Duodenal mucosa (tissue), 2 donors: ENCODE results near the gene ZNF70.

Experiments
- H3K27ac ChIP-seq: one replicate; pipeline ENCODE4 v1.7.0; 2013; ENCODE audit warnings: low read depth, low read length
- H3K27me3 ChIP-seq, 2 donors: one replicate each; pipeline ENCODE4 v1.7.0; 2013; ENCODE audit warnings: low read length in 2 of 2, control low read depth in 1 of 2; ENCODE audit not compliant: insufficient read depth in 2 of 2, control insufficient read depth in 1 of 2
- H3K36me3 ChIP-seq, 2 donors: one replicate each; pipeline ENCODE4 v1.7.0; 2013; ENCODE audit warnings: low read length in 2 of 2, control low read depth in 1 of 2; ENCODE audit not compliant: insufficient read depth in 2 of 2, control insufficient read depth in 1 of 2
- H3K4me1 ChIP-seq, 2 donors: one replicate each; pipeline ENCODE4 v1.7.0; 2013; ENCODE audit warnings: low read length in 2 of 2, control low read depth in 1 of 2; ENCODE audit not compliant: insufficient read depth in 2 of 2, control insufficient read depth in 1 of 2
- H3K4me3 ChIP-seq, 2 donors: one replicate each; pipeline ENCODE4 v1.7.0; 2013; ENCODE audit warnings: low read length in 2 of 2, low read depth in 1 of 2
- H3K9ac ChIP-seq, 2 donors: one replicate each; pipeline ENCODE4 v1.7.0; 2013; ENCODE audit warnings: low read length in 2 of 2, low read depth in 1 of 2
- H3K9me3 ChIP-seq, 2 donors: one replicate each; pipeline ENCODE4 v1.7.0; 2013; ENCODE audit warnings: low read length in 2 of 2, control low read depth in 1 of 2; ENCODE audit not compliant: control insufficient read depth in 1 of 2

The ZNF70 gene

DNA sequence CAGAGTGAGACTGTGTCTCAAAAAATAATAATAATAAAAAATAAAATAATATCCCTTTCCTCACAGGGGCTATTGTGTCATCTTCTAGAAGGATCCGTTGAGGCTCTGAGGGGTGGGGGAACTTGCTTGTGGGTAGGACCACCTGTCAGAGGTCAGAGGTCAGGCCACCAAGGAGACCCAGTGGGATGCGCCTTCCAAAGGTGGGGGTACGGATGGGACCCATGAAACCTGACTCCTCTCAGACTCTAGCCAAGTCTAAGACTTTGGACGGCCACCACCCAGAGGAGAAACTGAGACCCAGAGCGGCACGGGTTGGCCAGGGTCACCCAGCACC, 21.4 kb upstream of the ZNF70 start:
- Histone ChIP-seq H3K36me3 (no peaks in the 10 kb centered on the region), H3K9ac (peak overlapping the region in 1 of 2 donors; percentile 43), H3K9me3 (no peaks in the 10 kb centered on the region), H3K27ac (no peak overlapping the region), H3K4me3 (peak overlapping the region; percentile 51 to 68), H3K27me3 (no peaks in the 10 kb centered on the region), H3K4me1 (peaks cover 5 to 18% of the 10 kb centered on the region in 2 donors)

DNA sequence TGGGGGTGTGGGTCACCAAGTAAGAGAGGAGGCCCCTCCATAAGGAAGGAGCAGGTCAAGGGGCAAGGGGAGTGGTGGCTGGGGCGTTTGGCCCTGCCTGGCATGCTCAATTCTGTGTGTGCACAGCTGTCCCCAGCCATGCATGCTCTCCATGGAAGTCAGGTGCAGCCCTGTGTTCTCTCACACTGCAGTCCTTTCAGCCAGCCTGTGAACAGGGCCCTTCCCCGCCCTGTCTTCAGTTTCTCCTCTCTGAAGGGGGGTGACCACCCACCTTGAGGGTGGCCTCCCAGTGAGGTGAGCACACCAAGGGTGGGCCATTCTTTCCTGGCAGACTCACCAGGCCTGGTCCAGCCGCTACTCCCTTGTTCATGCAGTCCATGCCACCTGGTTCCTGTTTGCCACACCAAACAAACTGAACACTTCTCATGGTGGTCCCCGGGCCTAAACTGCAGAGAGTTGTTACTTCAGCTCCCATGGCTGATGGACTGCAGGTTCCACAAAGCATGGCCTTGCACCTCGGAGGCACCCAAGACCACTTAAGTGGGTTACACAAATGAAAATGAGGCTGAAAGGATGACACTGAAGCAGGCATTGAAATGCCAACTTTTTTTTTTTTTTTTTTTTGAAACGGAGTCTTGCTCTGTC, 18.5 kb upstream of the ZNF70 start:
- Histone ChIP-seq H3K27ac (no peak overlapping the region), H3K27me3 (no peaks in the 10 kb centered on the region), H3K36me3 (peaks cover 0 to 14% of the 10 kb centered on the region in 2 donors), H3K4me1 (peaks cover 12 to 33% of the 10 kb centered on the region in 2 donors), H3K9me3 (no peaks in the 10 kb centered on the region), H3K9ac (no peak overlapping the region), H3K4me3 (no peak overlapping the region)

DNA sequence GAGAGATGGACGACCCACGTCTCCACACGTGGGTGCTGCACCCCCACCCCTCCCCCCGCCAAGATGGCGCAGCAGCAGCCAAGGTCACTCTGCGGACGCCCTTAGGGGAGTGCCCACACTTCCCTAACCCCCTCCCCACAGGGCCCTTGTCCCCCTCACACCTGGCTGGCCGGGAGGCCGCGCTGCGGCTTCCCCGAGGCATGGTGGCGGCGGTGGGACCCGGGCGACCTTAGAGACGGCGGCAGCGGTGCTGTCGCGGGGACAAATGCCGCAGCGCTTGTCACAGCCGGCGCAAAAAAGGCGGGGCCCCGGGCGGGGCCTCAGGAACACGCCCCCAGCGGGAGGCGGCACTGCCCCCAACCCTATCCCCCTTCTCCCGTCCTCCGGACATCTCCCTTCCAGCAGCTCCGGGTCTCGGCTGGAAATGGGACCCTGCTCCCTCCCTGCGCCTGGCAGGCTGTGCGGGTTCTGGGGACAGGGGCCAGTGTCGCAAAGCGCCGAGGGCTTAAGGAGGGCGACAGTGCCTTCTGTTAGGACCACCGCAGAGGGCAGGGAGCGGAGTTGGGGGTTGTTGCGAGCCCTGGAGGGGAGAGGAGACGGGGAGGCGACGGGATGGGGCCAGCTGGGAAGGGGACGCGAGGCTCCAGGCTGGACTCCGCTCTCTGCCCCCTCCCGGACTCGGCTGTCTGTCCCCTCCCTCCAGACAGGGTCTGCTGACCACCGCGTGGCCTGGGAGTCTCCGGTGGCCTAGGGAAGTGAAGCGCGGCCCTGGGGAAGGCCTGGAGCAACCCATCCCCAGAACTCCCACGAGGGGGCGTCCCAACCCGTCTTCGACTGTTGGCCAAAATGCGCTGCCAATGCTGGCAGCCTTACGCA, 17.0 kb upstream of the ZNF70 start, which contains the start of gene CHCHD10:
CHCHD10 (minus strand) TSS at position 300 of the 876 bp plus-strand sequence; CDS start at position 202, 98 bp downstream.
- H3K9me3 ChIP-seq: no peaks in the 10 kb centered on the region
- H3K9ac ChIP-seq: peak within 1 kb of the TSS; percentile 94
- peaks cover 9 to 19% of the 10 kb centered on the region in 2 donors for H3K36me3 ChIP-seq
- peaks cover 20 to 35% of the 10 kb centered on the region in 2 donors for H3K4me1 ChIP-seq
- peak within 1 kb of the TSS; percentile 89 for H3K27ac ChIP-seq
- H3K4me3 ChIP-seq: peak within 1 kb of the TSS; percentile 90 to 92
- H3K27me3 ChIP-seq: no peaks in the 10 kb centered on the region

DNA sequence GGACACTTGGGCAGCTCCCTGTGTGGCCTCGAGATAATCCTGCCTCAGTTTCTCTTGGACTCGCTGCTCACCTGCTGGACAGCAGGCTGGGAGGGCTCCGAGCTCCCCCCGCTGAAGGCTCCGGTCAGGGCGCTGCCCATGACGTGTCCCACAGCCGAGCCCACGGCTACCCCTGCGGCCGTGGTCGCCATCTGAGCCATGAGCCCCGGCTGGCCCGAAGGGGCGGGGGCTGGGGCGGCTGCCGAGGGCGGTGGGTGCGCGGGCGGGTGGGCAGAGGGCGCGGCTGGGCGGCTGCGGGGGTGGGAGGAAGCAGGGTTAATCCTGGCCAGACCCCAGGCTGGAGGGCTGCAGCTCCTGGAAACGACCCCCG, 16.4 kb upstream of the ZNF70 start:
- Histone ChIP-seq H3K9me3 (no peaks in the 10 kb centered on the region), H3K36me3 (peaks cover 9 to 19% of the 10 kb centered on the region in 2 donors), H3K27ac (peak overlapping the region; percentile 89), H3K27me3 (no peaks in the 10 kb centered on the region), H3K4me1 (peaks cover 21 to 35% of the 10 kb centered on the region in 2 donors), H3K4me3 (peak overlapping the region; percentile 90 to 92), H3K9ac (peak overlapping the region; percentile 94)

DNA sequence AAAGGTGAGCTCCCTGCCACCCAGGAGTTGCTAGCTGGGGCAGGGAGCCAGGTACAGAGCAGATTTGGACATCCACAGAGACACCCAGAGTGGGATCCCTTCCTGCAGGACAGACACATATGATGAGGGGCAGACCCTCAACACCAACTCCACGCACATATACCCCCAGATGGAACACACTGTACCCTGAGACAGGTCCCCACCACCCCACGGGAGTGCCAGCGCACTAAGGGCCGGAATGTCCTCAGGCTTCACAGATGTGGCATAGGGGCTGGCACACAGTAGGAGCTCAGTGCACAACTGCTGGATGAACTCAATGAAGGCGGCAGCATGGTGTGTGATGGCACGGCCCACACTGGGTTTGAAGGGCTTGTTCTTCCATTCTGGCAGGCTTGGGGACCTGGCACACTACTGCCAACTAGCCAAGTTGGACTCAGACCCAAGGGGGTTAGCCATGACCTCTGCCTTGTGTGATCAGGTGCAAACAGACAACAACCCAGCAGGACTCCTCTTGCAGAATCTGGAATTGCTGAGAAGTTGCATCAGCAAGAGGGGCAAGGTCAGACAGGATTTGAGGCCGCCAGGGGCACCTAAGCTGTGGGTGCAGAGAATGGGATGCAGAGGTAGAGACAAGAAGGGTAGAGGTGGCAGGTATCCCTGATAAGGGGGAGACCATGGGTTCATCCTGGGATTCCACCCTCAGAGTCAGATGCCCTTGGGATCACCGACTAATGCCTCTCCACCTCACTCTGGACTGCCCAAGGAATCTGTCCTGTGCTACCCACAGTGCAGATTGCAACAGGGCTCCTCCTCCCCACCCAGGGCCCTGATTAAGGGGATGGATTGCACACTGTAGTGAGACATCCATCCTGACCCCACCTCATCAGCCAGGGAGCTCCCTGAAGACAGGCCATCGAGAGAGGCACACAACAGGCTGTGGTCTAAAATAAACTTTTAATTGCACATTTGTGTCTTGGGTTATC, 14.3 kb upstream of the ZNF70 start:
- H3K4me1 ChIP-seq: peaks cover 18 to 28% of the 10 kb centered on the region in 2 donors
- no peak overlapping the region for H3K9ac ChIP-seq
- no peak overlapping the region for H3K27ac ChIP-seq
- no peak overlapping the region for H3K4me3 ChIP-seq
- H3K27me3 ChIP-seq: no peaks in the 10 kb centered on the region
- H3K9me3 ChIP-seq: no peaks in the 10 kb centered on the region
- peaks cover 9 to 19% of the 10 kb centered on the region in 2 donors for H3K36me3 ChIP-seq

DNA sequence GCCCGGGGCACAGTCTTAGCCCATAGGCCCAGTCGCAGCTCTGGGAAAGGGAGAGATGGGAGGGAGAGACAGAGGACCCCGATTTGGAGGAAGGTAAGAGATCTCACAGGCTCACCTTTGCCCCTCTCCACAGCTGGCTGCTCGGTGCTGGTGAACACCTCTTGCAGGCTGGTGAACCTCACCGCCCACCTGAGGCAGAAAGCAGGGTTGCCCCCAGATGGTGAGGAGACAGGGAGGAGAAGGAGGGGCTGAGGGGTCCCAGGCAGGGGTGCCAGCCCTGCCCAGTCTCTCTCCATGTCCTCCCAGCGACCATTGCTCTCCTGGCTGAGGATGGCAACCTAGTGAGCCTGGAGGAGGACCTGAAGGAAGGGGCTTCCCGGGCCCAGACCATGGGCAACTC, 13.0 kb upstream of the ZNF70 start:
- H3K4me1 ChIP-seq: peaks cover 18 to 28% of the 10 kb centered on the region in 2 donors
- no peak overlapping the region for H3K9ac ChIP-seq
- no peaks in the 10 kb centered on the region for H3K9me3 ChIP-seq
- peak overlapping the region in 1 of 2 donors; percentile 19 for H3K4me3 ChIP-seq
- H3K27me3 ChIP-seq: no peaks in the 10 kb centered on the region
- H3K27ac ChIP-seq: no peak overlapping the region
- peaks cover 9 to 19% of the 10 kb centered on the region in 2 donors for H3K36me3 ChIP-seq

DNA sequence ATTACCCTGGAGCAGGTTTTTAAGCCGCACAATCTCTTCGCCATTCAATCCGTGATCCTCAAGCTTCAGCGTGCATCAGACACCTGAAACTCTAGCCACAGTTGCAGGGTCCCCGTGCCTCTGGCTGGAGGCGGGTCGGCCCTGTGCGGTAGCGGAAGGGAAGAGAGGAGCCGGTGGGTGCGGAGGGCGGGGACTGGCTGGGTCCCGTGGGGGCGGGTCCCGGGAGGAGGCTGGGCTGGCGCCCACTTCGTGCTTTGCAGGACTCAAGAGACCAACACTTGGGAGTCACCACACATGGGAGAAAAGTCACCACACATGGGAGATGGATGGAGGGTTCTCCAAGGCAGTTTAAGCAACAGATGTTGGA, 12.7 kb upstream of the ZNF70 start:
- H3K36me3 ChIP-seq: peaks cover 9 to 19% of the 10 kb centered on the region in 2 donors
- H3K4me1 ChIP-seq: peaks cover 18 to 28% of the 10 kb centered on the region in 2 donors
- no peak overlapping the region for H3K27ac ChIP-seq
- H3K9me3 ChIP-seq: no peaks in the 10 kb centered on the region
- H3K27me3 ChIP-seq: no peaks in the 10 kb centered on the region
- H3K4me3 ChIP-seq: peak overlapping the region; percentile 19 to 45
- H3K9ac ChIP-seq: no peak overlapping the region

DNA sequence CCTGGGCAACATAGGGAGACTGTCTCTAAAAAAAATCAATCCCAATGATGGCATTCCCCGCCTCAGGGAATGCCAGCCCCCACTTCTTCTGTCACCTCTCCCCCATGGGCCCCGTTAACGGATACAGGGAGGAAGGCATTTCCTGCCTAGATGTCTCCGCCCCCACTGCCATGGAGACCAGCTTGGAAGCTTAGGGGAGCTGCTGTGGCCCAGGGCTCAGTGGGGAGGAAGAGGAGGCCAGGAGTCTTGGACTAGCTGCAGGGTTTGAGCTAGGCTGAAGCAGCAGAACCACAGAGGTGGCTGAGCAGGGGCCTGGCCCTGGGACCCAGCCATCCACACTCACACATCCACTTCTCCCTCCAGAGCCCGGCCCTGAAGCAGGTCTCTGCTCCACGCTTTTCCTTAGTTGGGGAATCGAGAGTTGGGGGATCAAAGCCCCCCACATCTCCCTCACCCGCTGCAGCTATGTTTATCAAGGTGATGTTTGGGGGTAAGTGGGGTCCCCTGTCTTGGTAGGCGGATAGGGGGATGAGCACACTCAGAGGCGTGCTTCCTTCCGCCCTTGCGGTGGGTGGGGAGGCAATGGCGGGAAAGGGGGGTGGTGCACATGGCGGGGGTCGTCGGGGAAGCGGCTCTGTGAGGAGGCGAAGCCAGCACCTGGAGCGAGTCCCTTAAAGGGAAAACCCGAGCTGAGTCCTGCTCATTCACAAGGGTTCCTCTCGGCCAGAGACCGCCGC, 12.1 kb upstream of the ZNF70 start, which contains the start of gene C22orf15:
C22orf15 (plus strand) TSS at position 149 of the 737 bp plus-strand sequence; CDS start at position 466, 317 bp downstream.
- Histone ChIP-seq H3K36me3 (peaks cover 9 to 19% of the 10 kb centered on the region in 2 donors), H3K9ac (no peak within 1 kb of the TSS), H3K9me3 (no peaks in the 10 kb centered on the region), H3K27me3 (no peaks in the 10 kb centered on the region), H3K4me1 (peaks cover 18 to 25% of the 10 kb centered on the region in 2 donors), H3K4me3 (peak within 1 kb of the TSS; percentile 19 to 45), H3K27ac (no peak within 1 kb of the TSS)

DNA sequence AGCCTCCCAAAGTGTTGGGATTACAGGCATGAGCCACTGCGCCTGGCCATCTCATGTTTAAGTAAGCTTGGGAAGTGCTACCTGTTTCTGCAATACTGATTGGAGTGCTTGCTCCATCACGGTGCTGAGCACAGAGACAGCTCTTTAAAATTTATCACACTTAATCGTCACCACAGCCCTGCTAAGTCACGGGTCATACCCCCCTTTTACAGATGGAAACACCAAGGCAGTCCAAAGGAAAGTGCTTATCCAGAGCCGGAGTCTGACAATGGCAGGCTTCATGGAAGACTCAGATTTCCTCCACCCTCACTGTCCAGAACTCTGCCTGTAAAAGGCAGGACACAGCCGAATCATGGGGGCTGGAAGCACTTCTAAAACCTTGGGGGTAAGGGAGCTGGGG, 9.1 kb upstream of the ZNF70 start:
- H3K4me1 ChIP-seq: peaks cover 10 to 11% of the 10 kb centered on the region in 2 donors

More for the DNA sequence above, 9.1 kb upstream of the ZNF70 start:
- Histone ChIP-seq H3K4me3 (no peak overlapping the region), H3K27me3 (no peaks in the 10 kb centered on the region), H3K9ac (no peak overlapping the region), H3K27ac (no peak overlapping the region), H3K9me3 (no peaks in the 10 kb centered on the region), H3K36me3 (peaks cover 9 to 10% of the 10 kb centered on the region in 2 donors)
